VCaP (cell line): Measurements from ENCODE around the gene COLQ.

Source experiments
- H3K27ac ChIP-seq: fragments of 450-650 bp; 2 replicates; pipeline ENCODE4 v1.5.1; 2017
- CTCF ChIP-seq: fragments of 450-650 bp; conservative IDR thresholded peaks from 2 replicates; pipeline ENCODE4 v1.5.1; 2017; ENCODE audit warnings: mild to moderate bottlenecking, moderate library complexity

The COLQ gene

GRCh38 chr3:15403495-15403894 lies 118.0 kb downstream of the COLQ start:
- H3K27ac ChIP-seq: no peak overlapping the region
- TF ChIP-seq CTCF: no peak

GRCh38 chr3:15401936-15402335 lies 119.6 kb downstream of the COLQ start:
- no peak for TF ChIP-seq CTCF
- H3K27ac ChIP-seq: no peak overlapping the region
